Skeletal muscle tissue (tissue), 1 donor: ENCODE data around the gene CCDC192. TPM values are rescaled to one million over a fixed set of nuclear protein-coding genes. Genes with fewer than 3 reads are reported as not detected.

Experiments
- total RNA-seq: library from RNA; depleted of rRNA; stranded (reverse); fragments of >200 nt; gene quantifications from one replicate; pipeline ENCODE4 v1.2.3, GENCODE V29; 2014

Gene CCDC192
- total RNA-seq, 1 donor from 2014 or later, result not detected

Other genes with a start within 250 kb of the CCDC192 start
- 34.4 TPM for gene PRRC1, start 185.8 kb upstream of the CCDC192 start, total RNA-seq
- 1.0 TPM for gene CTXN3, start 54.3 kb upstream of the CCDC192 start, total RNA-seq